ENCODE data around the gene ANK3. TPM values are rescaled to one million over a fixed set of nuclear protein-coding genes. Genes with fewer than 3 reads are reported as not detected.
"Not testable (repeated sequence)": the region's sequence is repeated elsewhere in the genome, so short reads cannot be mapped to it uniquely, and the experiment has no call there.

The ANK3 gene
- total and polyA plus RNA-seq, 2 experiments from 2014 or later: 46.5 to 85.2 TPM

- peaks cover 14% of the 10 kb centered on the region; the same call in 2 of the 3 replicates for H3K4me1 Mint-ChIP-seq
- H3K27me3 ChIP-seq (ENCODE audit: insufficient read depth); H3K9me2 ChIP-seq (ENCODE audit: insufficient read depth); H3K79me2 ChIP-seq (replicated peaks; ENCODE audit: insufficient read depth); ATAC-seq; H2AFZ ChIP-seq; H3K27ac ChIP-seq (ENCODE audit: low read depth); H3K4me3 ChIP-seq; H3K4me1 ChIP-seq (ENCODE audit: insufficient read depth); H3K9me3 Mint-ChIP-seq; H3K4me3 Mint-ChIP-seq; H3K36me3 Mint-ChIP-seq (ENCODE audit: low read depth); H4K20me1 ChIP-seq (replicated peaks; ENCODE audit: insufficient read depth); H3K4me2 ChIP-seq; H3K36me3 ChIP-seq (ENCODE audit: insufficient read depth); H3F3A ChIP-seq (replicated peaks; ENCODE audit: low read depth); DNase-seq (ENCODE audit: low spot score); H3K27me3 Mint-ChIP-seq (ENCODE audit: insufficient read depth, low read depth, poor library complexity): not testable (repeated sequence)
- peak overlapping the region; percentile 12; the same call in 1 of the 2 replicates for H3K27ac Mint-ChIP-seq
Observed at GRCh38 chr10:60292536-60292935, 97.1 kb downstream of the ANK3 start.

- no peaks in the 10 kb centered on the region for H3K27me3 ChIP-seq (ENCODE audit: insufficient read depth)
- Mint-ChIP-seq H3K27ac (no peak overlapping the region), H3K36me3 (ENCODE audit: low read depth) (no peaks in the 10 kb centered on the region), H3K9me3 (no peaks in the 10 kb centered on the region), H3K27me3 (ENCODE audit: insufficient read depth, low read depth, poor library complexity) (no peaks in the 10 kb centered on the region), H3K4me3 (no peak overlapping the region), H3K4me1 (peaks cover 14% of the 10 kb centered on the region; the same call in 2 of the 3 replicates)
- no peak for ATAC-seq
- no peaks in the 10 kb centered on the region for H3K4me1 ChIP-seq (ENCODE audit: insufficient read depth)
- no peaks in the 10 kb centered on the region for H3K9me2 ChIP-seq (ENCODE audit: insufficient read depth)
- no peaks in the 10 kb centered on the region for H3K79me2 ChIP-seq (replicated peaks; ENCODE audit: insufficient read depth)
- no peaks in the 10 kb centered on the region for H3K36me3 ChIP-seq (ENCODE audit: insufficient read depth)
- H2AFZ ChIP-seq: no peak overlapping the region
- no peak overlapping the region for H3K4me3 ChIP-seq
- no peak for DNase-seq (ENCODE audit: low spot score)
- no peak overlapping the region for H3K4me2 ChIP-seq
- no peaks in the 10 kb centered on the region for H3F3A ChIP-seq (replicated peaks; ENCODE audit: low read depth)
- H4K20me1 ChIP-seq (replicated peaks; ENCODE audit: insufficient read depth): no peaks in the 10 kb centered on the region
- H3K27ac ChIP-seq (ENCODE audit: low read depth): no peak overlapping the region
- TF ChIP-seq ZNF331 (CRISPR knock-in tag; IDR thresholded peaks at IDR 0.05; ENCODE audit: low read depth): no peak
- TF ChIP-seq CREB1 (CRISPR knock-in tag; IDR thresholded peaks at IDR 0.05; ENCODE audit: low read depth): no peak
- no peak for TF ChIP-seq JUNB (IDR thresholded peaks at IDR 0.05; ENCODE audit: unreplicated experiment)
- TF ChIP-seq ETS1 (IDR thresholded peaks at IDR 0.05): no peak
- no peak for TF ChIP-seq ZNF462 (CRISPR knock-in tag; IDR thresholded peaks at IDR 0.05)
- no peak for TF ChIP-seq NANOG (IDR thresholded peaks at IDR 0.05; ENCODE audit: borderline replicate concordance)
- TF ChIP-seq STAT1 (IDR thresholded peaks at IDR 0.05; ENCODE audit: unreplicated experiment): no peak
- TF ChIP-seq EZH2phosphoT487 (IDR thresholded peaks at IDR 0.05; ENCODE audit: unreplicated experiment): no peak
- TF ChIP-seq POLR2AphosphoS5 (IDR thresholded peaks at IDR 0.05; ENCODE audit: low read depth): no peak
- no peak for TF ChIP-seq REST (IDR thresholded peaks at IDR 0.05; ENCODE audit: unreplicated experiment)
- no peak for TF ChIP-seq EZH2 (IDR thresholded peaks at IDR 0.05; ENCODE audit: low read depth, unreplicated experiment)
- TF ChIP-seq ZNF114 (CRISPR knock-in tag; IDR thresholded peaks at IDR 0.05): no peak
Observed at GRCh38 chr10:60291344-60291930, 98.2 kb downstream of the ANK3 start.

Data from GM23338 (cell line).